ENCODE results near the gene FATE1. TPM values are rescaled to one million over a fixed set of nuclear protein-coding genes. Genes with fewer than 3 reads are reported as not detected.

The FATE1 gene
- total RNA-seq, 2 experiments from 2014 or later, result not detected

DNA sequence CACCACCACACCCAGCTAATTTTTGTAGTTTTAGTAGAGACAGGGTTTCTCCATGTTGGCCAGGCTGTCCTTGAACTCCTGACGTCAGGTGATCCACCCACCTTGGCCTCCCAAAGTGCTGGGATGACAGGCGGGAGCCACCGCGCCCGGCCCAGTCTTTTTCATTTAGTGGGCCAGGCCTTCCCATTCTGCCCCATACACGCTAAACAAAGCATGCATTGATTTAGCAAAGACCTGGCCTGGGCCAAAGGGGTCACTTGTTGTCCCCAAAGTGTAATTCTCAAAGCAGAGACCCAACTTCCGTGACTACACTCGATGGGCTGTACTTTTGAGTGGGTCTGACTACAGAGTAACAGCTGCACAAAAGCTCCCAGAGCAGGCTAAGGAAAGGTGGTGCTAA is 47.9 kb downstream of the FATE1 start:
- no peak overlapping the region for H3K27ac Mint-ChIP-seq
- ChIA-PET CTCF (no interaction called here), POLR2A (no interaction called here)
- no peaks in the 10 kb centered on the region for H3K4me1 Mint-ChIP-seq
- H3K9me3 Mint-ChIP-seq, result no peaks in the 10 kb centered on the region
- H3K27me3 Mint-ChIP-seq, result no peaks in the 10 kb centered on the region
- H3K36me3 Mint-ChIP-seq (ENCODE audit: low read depth), result no peaks in the 10 kb centered on the region
- no peak for DNase-seq
- no peak overlapping the region for H3K4me3 Mint-ChIP-seq

DNA sequence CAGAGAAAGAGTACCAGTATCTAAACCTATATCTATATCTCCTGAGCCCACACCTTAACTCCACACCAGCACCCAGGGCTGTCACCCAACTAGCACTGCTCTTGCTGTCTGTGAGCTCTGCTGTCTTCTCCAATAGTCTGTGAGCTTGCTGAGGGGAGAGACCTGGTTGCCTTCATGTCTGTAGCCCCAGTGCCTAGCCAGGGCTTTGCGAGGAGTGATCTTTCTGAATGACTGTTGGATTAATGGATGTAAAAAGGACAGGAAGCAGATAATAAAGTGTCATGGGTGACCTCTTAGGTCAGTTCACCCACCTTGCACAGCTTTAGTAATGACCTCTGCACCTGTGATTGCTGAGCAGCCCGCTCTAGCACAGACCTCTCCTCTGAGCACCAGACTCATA is 49.2 kb downstream of the FATE1 start:
- H3K9me3 Mint-ChIP-seq, result no peaks in the 10 kb centered on the region
- ChIA-PET CTCF (interaction anchor here (1.0 kb wide), 1 partner anchor 13 kb away, joined by 3 read pairs; no protein-coding TSS in a partner anchor), POLR2A (no interaction called here)
- H3K27me3 Mint-ChIP-seq, result no peaks in the 10 kb centered on the region
- H3K4me1 Mint-ChIP-seq, result no peaks in the 10 kb centered on the region
- H3K4me3 Mint-ChIP-seq, result no peak overlapping the region
- no peak overlapping the region for H3K27ac Mint-ChIP-seq
- DNase-seq, result no peak
- no peaks in the 10 kb centered on the region for H3K36me3 Mint-ChIP-seq (ENCODE audit: low read depth)

DNA sequence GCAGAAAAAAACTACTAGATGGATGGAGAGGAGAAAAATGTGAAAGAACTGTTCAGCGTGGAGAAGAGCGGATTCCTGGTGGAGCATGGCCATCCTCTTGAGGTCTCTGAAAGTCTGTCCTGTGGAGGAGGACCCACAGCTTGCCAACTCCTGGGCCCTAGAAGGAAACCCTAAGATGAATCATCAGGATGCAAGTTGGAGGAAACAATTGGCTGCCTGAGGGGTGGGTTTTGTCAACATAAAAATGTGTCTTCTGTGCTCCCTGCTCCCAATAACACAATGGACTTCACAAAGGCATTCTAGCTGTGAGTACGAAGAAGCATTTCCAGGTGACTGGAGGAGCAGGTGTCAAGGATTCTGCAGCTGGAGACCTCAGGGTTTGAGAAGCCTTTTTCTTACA is 55.9 kb downstream of the FATE1 start:
- H3K4me1 Mint-ChIP-seq, result no peaks in the 10 kb centered on the region
- H3K9me3 Mint-ChIP-seq, result no peaks in the 10 kb centered on the region
- CTCF ChIA-PET, result no interaction called here

More for the DNA sequence above, 55.9 kb downstream of the FATE1 start:
- Mint-ChIP-seq H3K36me3 (ENCODE audit: low read depth) (no peaks in the 10 kb centered on the region), H3K27ac (no peak overlapping the region), H3K27me3 (no peaks in the 10 kb centered on the region), H3K4me3 (no peak overlapping the region)
- DNase-seq, result no peak
- POLR2A ChIA-PET, result no interaction called here

Other genes with a start within 250 kb of the FATE1 start
- not detected for gene PASD1, start 152.4 kb upstream of the FATE1 start, total RNA-seq
- not detected for gene PRRG3, start 20.6 kb upstream of the FATE1 start, total RNA-seq
- not detected for gene CNGA2, start 18.7 kb downstream of the FATE1 start, total RNA-seq
- gene MAGEA4, start 196.9 kb downstream of the FATE1 start, total RNA-seq, result not detected

Data from activated CD4-positive, alpha-beta T cell treated with anti-CD3 and anti-CD28 coated beads, Interleukin-2, amount 10 ng/mL, durations not matched to agents 7 days and 5 days (primary cell).